ENCODE results near the gene ACYP1. TPM values are rescaled to one million over a fixed set of nuclear protein-coding genes. Genes with fewer than 3 reads are reported as not detected.

Gene ACYP1
- total and polyA plus RNA-seq, 2 donors (not counting 3 experiments of a cell fraction or from before 2014, with no cell fraction given): 30.2 to 37.5 TPM

GRCh38 chr14:75051556-75051899, 12.3 kb downstream of the ACYP1 start:
- Histone ChIP-seq H3K9me1 (replicated peaks; ENCODE audit: control insufficient read depth, extremely low read depth, insufficient read depth, low read length) (no peaks in the 10 kb centered on the region), H3K27me3 (ENCODE audit: control insufficient read depth in 2 of 2, insufficient read depth in 2 of 2, low read length in 2 of 2) (no peaks in the 10 kb centered on the region), H3K9ac (replicated peaks; ENCODE audit: extremely low read depth, insufficient read depth, low read length) (no peak overlapping the region), H3K4me2 (ENCODE audit: insufficient read depth, low read length) (no peak overlapping the region), H3K79me2 (ENCODE audit: control insufficient read depth, insufficient read depth, low read length) (peaks cover 7% of the 10 kb centered on the region), H3K27ac (ENCODE audit: insufficient read depth, low read depth, low read length) (no peak overlapping the region), H3K9me3 (replicated peaks; ENCODE audit: control insufficient read depth, insufficient read depth, low read length) (no peaks in the 10 kb centered on the region), H4K20me1 (replicated peaks; ENCODE audit: control insufficient read depth, extremely low read depth, insufficient read depth, low read length) (no peaks in the 10 kb centered on the region), H3K4me1 (ENCODE audit: control insufficient read depth, extremely low read depth, insufficient read depth, low read length) (peaks cover 8% of the 10 kb centered on the region), H3K36me3 (ENCODE audit: control insufficient read depth in 2 of 2, extremely low read depth in 1 of 2, insufficient read depth in 2 of 2, low read length in 2 of 2) (no peaks in the 10 kb centered on the region), H2AFZ (ENCODE audit: low read depth, low read length) (no peak overlapping the region), H3K4me3 (replicated peaks in 1 of 3; ENCODE audit: insufficient read depth in 1 of 3, low read depth in 1 of 3, low read length in 3 of 3) (peak overlapping the region in 1 of 3 experiments; percentile 47)
- ChIA-PET CTCF (interaction anchor here (0.7 to 1.1 kb wide), 3 partner anchors 10 to 35 kb away, joined by 3 read pairs; no protein-coding TSS in a partner anchor), POLR2A (interaction anchor here (0.7 kb wide), 2 partner anchors 128 to 247 kb away, joined by 4 to 7 read pairs; no protein-coding TSS in a partner anchor)
- no peak for FAIRE-seq
- TF ChIP-seq MYC (IDR thresholded peaks at IDR 0.05; ENCODE audit: low read depth, low read length): no peak
- TF ChIP-seq FOS (IDR thresholded peaks at IDR 0.05; ENCODE audit: borderline replicate concordance, insufficient read depth, low read length): no peak
- no peak for TF ChIP-seq CTCF (IDR thresholded peaks at IDR 0.05; ENCODE audit: extremely low read depth in 1 of 2, insufficient read depth in 1 of 2, low read depth in 1 of 2, low read length in 2 of 2)
- no peak for TF ChIP-seq JUN (IDR thresholded peaks at IDR 0.05; ENCODE audit: borderline replicate concordance, insufficient read depth, insufficient read length, low read depth)
- no peak for TF ChIP-seq GATA2 (IDR thresholded peaks at IDR 0.05; ENCODE audit: insufficient read depth, insufficient read length, low read depth, low read length)
- TF ChIP-seq MAX (IDR thresholded peaks at IDR 0.05; ENCODE audit: insufficient read depth, insufficient read length): no peak
- BruUV-seq (replicated peaks): no TSS peak
- DNase-seq (ENCODE audit: low read depth, low spot score): no peak
- intact Hi-C loops (cut with micrococcal nuclease) (loop anchor here (1.0 kb wide), 1 partner anchor 8 kb away; no protein-coding TSS in a partner anchor), dilution Hi-C loops (cut with MboI; ENCODE audit: extremely low pct_ligation_motif_present, low sequenced_read_pairs) (no loop called here)
